SK-N-SH treated with all-trans-retinoic acid at 6 μM for 48 hours (cell line): ENCODE data around the gene HTR2A.

Source experiments
- ATAC-seq: fragments of 200-7000 bp; cut with Tn5 transposase; 3 replicates; pipeline ENCODE4 v1.9.1; 2020; ENCODE audit warnings: mild to moderate bottlenecking, moderate library complexity
- BACH2 ChIP-seq: fragments of 250-450 bp; sonication (Bioruptor Pico); IDR thresholded peaks from 2 replicates; pipeline ENCODE4 v1.9.0; 2021; ENCODE audit warnings: mild to moderate bottlenecking, borderline replicate concordance
- CSDC2 ChIP-seq: fragments of 250-450 bp; sonication (Bioruptor Pico); IDR thresholded peaks from 2 replicates; pipeline ENCODE4 v1.5.0; 2020; ENCODE audit warnings: mild to moderate bottlenecking, moderate library complexity
- ESRRG ChIP-seq: fragments of 250-450 bp; sonication (Bioruptor Pico); IDR thresholded peaks from 2 replicates; pipeline ENCODE4 v1.6.1; 2021; ENCODE audit warnings: mild to moderate bottlenecking
- GLIS3 ChIP-seq: fragments of 250-450 bp; sonication (Bioruptor Pico); IDR thresholded peaks from 2 replicates; pipeline ENCODE4 v1.5.0; 2020; ENCODE audit warnings: mild to moderate bottlenecking, moderate library complexity
- ISL1 ChIP-seq: fragments of 250-450 bp; sonication (Bioruptor Pico); IDR thresholded peaks from 2 replicates; pipeline ENCODE4 v2.1.2; 2022; ENCODE audit warnings: mild to moderate bottlenecking, moderate library complexity
- PPARA ChIP-seq: fragments of 250-450 bp; sonication (Bioruptor Pico); IDR thresholded peaks from 2 replicates; pipeline ENCODE4 v1.5.0; 2020; ENCODE audit warnings: mild to moderate bottlenecking, borderline replicate concordance
- RARB ChIP-seq: fragments of 250-450 bp; sonication (Bioruptor Pico); IDR thresholded peaks from 2 replicates; pipeline ENCODE4 v1.8.0; 2021; ENCODE audit warnings: mild to moderate bottlenecking, moderate library complexity
- SNAI2 ChIP-seq: fragments of 250-450 bp; sonication (Bioruptor Pico); IDR thresholded peaks from 2 replicates; pipeline ENCODE4 v1.5.0; 2020; ENCODE audit warnings: mild to moderate bottlenecking, moderate library complexity
- TCF4 ChIP-seq: fragments of 250-450 bp; sonication (Bioruptor Pico); IDR thresholded peaks from 2 replicates; pipeline ENCODE4 v1.8.0; 2021; ENCODE audit warnings: mild to moderate bottlenecking, moderate library complexity, borderline replicate concordance
- TOX ChIP-seq: fragments of 250-450 bp; sonication (Bioruptor Pico); IDR thresholded peaks from 2 replicates; pipeline ENCODE4 v1.8.0; 2021; ENCODE audit warnings: mild to moderate bottlenecking, moderate library complexity, borderline replicate concordance
- ZC3H10 ChIP-seq: fragments of 250-450 bp; sonication (Bioruptor Pico); IDR thresholded peaks from 2 replicates; pipeline ENCODE4 v1.5.1; 2021; ENCODE audit warnings: mild to moderate bottlenecking, moderate library complexity
- ZFP3 ChIP-seq: fragments of 250-450 bp; sonication (Bioruptor Pico); IDR thresholded peaks from 2 replicates; pipeline ENCODE4 v1.5.0; 2020; ENCODE audit warnings: mild to moderate bottlenecking, moderate library complexity
- ZFP30 ChIP-seq: fragments of 450-650 bp; formaldehyde crosslinking; IDR thresholded peaks from 2 replicates; pipeline ENCODE4 v1.5.0; 2022; ENCODE audit warnings: mild to moderate bottlenecking, moderate library complexity
- ZNF565 ChIP-seq: fragments of 450-650 bp; formaldehyde crosslinking; conservative IDR thresholded peaks from 2 replicates; pipeline ENCODE4 v1.5.0; 2020; ENCODE audit warnings: low read depth, mild to moderate bottlenecking, moderate library complexity
- ZNF70 ChIP-seq: fragments of 450-650 bp; formaldehyde crosslinking; IDR thresholded peaks from 2 replicates; pipeline ENCODE4 v1.5.0; 2020; ENCODE audit warnings: mild to moderate bottlenecking, moderate library complexity
- ZNF8 ChIP-seq: fragments of 450-650 bp; formaldehyde crosslinking; IDR thresholded peaks from 2 replicates; pipeline ENCODE4 v1.5.0; 2020; ENCODE audit warnings: mild to moderate bottlenecking, moderate library complexity
- TF ChIP-seq, protein P1 (sequence below): fragments of 250-450 bp; sonication (Bioruptor Pico); IDR thresholded peaks from 2 replicates; pipeline ENCODE4 v1.5.1; 2021; ENCODE audit warnings: mild to moderate bottlenecking, moderate library complexity
- TF ChIP-seq, protein P2 (sequence below): fragments of 250-450 bp; sonication (Bioruptor Pico); IDR thresholded peaks from 2 replicates; pipeline ENCODE4 v1.8.0; 2021; ENCODE audit warnings: low read depth, mild to moderate bottlenecking, moderate library complexity, borderline replicate concordance
- TF ChIP-seq, protein P3 (sequence below): fragments of 250-450 bp; sonication (Bioruptor Pico); IDR thresholded peaks from 2 replicates; pipeline ENCODE4 v1.5.0; 2020; ENCODE audit warnings: mild to moderate bottlenecking, moderate library complexity
- TF ChIP-seq, protein P4 (sequence below): fragments of 250-450 bp; sonication (Bioruptor Pico); IDR thresholded peaks from 2 replicates; pipeline ENCODE4 v1.8.0; 2020; ENCODE audit warnings: mild to moderate bottlenecking, moderate library complexity, borderline replicate concordance
- TF ChIP-seq, protein P5 (sequence below): fragments of 250-450 bp; sonication (Bioruptor Pico); IDR thresholded peaks from 2 replicates; pipeline ENCODE4 v1.5.1; 2020; ENCODE audit warnings: low read depth, mild to moderate bottlenecking, moderate library complexity

HTR2A gene

DNA sequence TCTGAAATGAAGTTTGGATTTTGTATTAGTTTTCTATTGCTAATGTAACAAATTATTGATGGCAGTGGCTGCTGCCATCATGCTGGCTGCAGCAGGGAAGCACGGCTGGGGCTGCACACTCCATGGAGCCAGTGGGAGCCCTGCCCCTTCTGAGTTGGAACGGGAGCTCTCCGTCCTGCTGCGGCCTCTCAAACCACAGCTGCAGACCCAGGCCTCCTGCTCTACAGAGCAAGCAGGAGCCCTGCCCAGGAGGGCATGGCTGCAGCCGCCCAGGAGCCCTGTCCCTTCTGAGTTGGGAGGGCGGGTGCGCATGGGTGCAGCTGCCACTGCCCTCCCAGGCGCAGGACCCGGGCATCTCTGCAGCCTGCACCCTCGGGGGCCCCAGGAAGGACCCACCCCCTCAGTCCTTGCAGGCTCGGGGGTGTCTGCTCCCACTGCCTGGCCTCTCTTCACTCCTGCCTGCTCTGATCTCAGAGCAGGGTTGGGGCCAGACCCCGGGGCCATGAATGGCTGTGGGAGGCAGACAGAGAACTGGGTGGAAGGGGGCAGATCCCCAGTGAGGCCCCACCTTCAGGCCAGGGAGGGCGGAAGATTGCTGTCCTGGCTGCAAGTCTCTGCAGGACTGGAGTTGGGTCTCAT lies 78.9 kb downstream of the HTR2A start:
- no peak for TF ChIP-seq ZNF8 (CRISPR knock-in tag)
- TF ChIP-seq TCF4 (CRISPR knock-in tag) = no peak
- TF ChIP-seq TOX (CRISPR knock-in tag) = no peak
- no peak for TF ChIP-seq BACH2
- TF ChIP-seq, protein P1, sequence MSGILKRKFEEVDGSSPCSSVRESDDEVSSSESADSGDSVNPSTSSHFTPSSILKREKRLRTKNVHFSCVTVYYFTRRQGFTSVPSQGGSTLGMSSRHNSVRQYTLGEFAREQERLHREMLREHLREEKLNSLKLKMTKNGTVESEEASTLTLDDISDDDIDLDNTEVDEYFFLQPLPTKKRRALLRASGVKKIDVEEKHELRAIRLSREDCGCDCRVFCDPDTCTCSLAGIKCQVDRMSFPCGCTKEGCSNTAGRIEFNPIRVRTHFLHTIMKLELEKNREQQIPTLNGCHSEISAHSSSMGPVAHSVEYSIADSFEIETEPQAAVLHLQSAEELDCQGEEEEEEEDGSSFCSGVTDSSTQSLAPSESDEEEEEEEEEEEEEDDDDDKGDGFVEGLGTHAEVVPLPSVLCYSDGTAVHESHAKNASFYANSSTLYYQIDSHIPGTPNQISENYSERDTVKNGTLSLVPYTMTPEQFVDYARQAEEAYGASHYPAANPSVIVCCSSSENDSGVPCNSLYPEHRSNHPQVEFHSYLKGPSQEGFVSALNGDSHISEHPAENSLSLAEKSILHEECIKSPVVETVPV = no peak
- TF ChIP-seq ESRRG (CRISPR knock-in tag) = no peak
- no peak for TF ChIP-seq ZNF70
- no peak for TF ChIP-seq SNAI2
- TF ChIP-seq, protein P2, sequence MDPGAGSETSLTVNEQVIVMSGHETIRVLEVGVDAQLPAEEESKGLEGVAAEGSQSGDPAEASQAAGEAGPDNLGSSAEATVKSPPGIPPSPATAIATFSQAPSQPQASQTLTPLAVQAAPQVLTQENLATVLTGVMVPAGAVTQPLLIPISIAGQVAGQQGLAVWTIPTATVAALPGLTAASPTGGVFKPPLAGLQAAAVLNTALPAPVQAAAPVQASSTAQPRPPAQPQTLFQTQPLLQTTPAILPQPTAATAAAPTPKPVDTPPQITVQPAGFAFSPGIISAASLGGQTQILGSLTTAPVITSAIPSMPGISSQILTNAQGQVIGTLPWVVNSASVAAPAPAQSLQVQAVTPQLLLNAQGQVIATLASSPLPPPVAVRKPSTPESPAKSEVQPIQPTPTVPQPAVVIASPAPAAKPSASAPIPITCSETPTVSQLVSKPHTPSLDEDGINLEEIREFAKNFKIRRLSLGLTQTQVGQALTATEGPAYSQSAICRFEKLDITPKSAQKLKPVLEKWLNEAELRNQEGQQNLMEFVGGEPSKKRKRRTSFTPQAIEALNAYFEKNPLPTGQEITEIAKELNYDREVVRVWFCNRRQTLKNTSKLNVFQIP = no peak
- no peak for TF ChIP-seq ZNF565 (CRISPR knock-in tag)
- TF ChIP-seq ZFP3 (CRISPR knock-in tag) = no peak
- TF ChIP-seq, protein P3, sequence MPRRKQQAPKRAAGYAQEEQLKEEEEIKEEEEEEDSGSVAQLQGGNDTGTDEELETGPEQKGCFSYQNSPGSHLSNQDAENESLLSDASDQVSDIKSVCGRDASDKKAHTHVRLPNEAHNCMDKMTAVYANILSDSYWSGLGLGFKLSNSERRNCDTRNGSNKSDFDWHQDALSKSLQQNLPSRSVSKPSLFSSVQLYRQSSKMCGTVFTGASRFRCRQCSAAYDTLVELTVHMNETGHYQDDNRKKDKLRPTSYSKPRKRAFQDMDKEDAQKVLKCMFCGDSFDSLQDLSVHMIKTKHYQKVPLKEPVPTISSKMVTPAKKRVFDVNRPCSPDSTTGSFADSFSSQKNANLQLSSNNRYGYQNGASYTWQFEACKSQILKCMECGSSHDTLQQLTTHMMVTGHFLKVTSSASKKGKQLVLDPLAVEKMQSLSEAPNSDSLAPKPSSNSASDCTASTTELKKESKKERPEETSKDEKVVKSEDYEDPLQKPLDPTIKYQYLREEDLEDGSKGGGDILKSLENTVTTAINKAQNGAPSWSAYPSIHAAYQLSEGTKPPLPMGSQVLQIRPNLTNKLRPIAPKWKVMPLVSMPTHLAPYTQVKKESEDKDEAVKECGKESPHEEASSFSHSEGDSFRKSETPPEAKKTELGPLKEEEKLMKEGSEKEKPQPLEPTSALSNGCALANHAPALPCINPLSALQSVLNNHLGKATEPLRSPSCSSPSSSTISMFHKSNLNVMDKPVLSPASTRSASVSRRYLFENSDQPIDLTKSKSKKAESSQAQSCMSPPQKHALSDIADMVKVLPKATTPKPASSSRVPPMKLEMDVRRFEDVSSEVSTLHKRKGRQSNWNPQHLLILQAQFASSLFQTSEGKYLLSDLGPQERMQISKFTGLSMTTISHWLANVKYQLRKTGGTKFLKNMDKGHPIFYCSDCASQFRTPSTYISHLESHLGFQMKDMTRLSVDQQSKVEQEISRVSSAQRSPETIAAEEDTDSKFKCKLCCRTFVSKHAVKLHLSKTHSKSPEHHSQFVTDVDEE (CRISPR knock-in tag) = no peak
- no peak for TF ChIP-seq ZFP30 (CRISPR knock-in tag)
- no peak for TF ChIP-seq RARB (CRISPR knock-in tag)
- no peak for TF ChIP-seq ISL1 (CRISPR knock-in tag)
- no peak for TF ChIP-seq CSDC2 (CRISPR knock-in tag)
- TF ChIP-seq, protein P4, sequence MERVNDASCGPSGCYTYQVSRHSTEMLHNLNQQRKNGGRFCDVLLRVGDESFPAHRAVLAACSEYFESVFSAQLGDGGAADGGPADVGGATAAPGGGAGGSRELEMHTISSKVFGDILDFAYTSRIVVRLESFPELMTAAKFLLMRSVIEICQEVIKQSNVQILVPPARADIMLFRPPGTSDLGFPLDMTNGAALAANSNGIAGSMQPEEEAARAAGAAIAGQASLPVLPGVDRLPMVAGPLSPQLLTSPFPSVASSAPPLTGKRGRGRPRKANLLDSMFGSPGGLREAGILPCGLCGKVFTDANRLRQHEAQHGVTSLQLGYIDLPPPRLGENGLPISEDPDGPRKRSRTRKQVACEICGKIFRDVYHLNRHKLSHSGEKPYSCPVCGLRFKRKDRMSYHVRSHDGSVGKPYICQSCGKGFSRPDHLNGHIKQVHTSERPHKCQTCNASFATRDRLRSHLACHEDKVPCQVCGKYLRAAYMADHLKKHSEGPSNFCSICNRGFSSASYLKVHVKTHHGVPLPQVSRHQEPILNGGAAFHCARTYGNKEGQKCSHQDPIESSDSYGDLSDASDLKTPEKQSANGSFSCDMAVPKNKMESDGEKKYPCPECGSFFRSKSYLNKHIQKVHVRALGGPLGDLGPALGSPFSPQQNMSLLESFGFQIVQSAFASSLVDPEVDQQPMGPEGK = no peak
- TF ChIP-seq GLIS3 = no peak
- TF ChIP-seq, all 23 proteins: peak for 0
- ATAC-seq = no peak

DNA sequence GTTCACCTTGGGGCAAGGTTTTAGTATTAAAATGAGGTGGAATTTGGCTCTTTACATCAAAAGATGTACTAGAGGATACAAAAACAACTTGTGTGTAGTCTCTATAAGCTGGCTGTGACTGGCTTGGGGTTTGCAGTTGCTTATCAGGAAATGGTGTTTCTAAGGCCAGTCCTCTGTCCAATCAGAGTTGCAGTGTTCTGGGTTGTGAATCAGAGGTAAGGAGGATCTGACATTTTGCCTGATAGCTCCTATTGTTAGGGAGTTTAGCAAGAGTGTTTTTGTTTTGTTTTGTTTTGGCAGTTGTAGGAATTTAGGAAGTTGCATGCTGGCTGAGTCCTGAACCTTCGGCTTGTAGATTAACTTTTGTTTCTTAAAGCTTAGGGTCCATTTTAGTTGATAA lies 79.8 kb downstream of the HTR2A start:
- no peak for ATAC-seq
- no peak for TF ChIP-seq ZFP3 (CRISPR knock-in tag)
- TF ChIP-seq, protein P1 = no peak
- no peak for TF ChIP-seq ZC3H10 (CRISPR knock-in tag)
- no peak for TF ChIP-seq TCF4 (CRISPR knock-in tag)
- no peak for TF ChIP-seq PPARA
- no peak for TF ChIP-seq GLIS3
- no peak for TF ChIP-seq BACH2
- TF ChIP-seq ISL1 (CRISPR knock-in tag) = no peak
- TF ChIP-seq CSDC2 (CRISPR knock-in tag) = no peak
- TF ChIP-seq, protein P3 (CRISPR knock-in tag) = no peak
- no peak for TF ChIP-seq ESRRG (CRISPR knock-in tag)
- TF ChIP-seq ZNF565 (CRISPR knock-in tag) = no peak
- TF ChIP-seq, protein P5, sequence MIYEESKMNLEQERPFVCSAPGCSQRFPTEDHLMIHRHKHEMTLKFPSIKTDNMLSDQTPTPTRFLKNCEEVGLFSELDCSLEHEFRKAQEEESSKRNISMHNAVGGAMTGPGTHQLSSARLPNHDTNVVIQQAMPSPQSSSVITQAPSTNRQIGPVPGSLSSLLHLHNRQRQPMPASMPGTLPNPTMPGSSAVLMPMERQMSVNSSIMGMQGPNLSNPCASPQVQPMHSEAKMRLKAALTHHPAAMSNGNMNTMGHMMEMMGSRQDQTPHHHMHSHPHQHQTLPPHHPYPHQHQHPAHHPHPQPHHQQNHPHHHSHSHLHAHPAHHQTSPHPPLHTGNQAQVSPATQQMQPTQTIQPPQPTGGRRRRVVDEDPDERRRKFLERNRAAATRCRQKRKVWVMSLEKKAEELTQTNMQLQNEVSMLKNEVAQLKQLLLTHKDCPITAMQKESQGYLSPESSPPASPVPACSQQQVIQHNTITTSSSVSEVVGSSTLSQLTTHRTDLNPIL = no peak
- TF ChIP-seq SNAI2 = no peak
- TF ChIP-seq, protein P2 = no peak
- TF ChIP-seq, protein P4 = no peak
